Stimulated activated CD8-positive, alpha-beta memory T cell treated with anti-CD3 and anti-CD28 coated beads, Interleukin-7, amount 100 ng/mL, for 4 hours (primary cell): Measurements from ENCODE around the gene GADL1.

Source experiments
- DNase-seq, 2 donors: peaks; one replicate each; pipeline ENCODE4 v3.0.0-alpha.2; 2020; ENCODE audit warnings: low read depth in 2 of 2

Gene GADL1

GRCh38 chr3:30760040-30760695 lies 134.3 kb downstream of the GADL1 start:
- DNase-seq, result no peak

GRCh38 chr3:30756218-30756617 lies 138.2 kb downstream of the GADL1 start:
- no peak for DNase-seq

GRCh38 chr3:30754426-30754825 lies 140.0 kb downstream of the GADL1 start:
- DNase-seq, result no peak

- no peak for DNase-seq
Measured at GRCh38 chr3:30753766-30754165, 140.7 kb downstream of the GADL1 start.

GRCh38 chr3:30752970-30753369 lies 141.5 kb downstream of the GADL1 start:
- no peak for DNase-seq

- DNase-seq, result no peak
Measured at GRCh38 chr3:30752491-30752890, 142.0 kb downstream of the GADL1 start.

GRCh38 chr3:30751610-30752299 lies 142.7 kb downstream of the GADL1 start:
- peak; percentile 31 to 53 for DNase-seq

GRCh38 chr3:30750967-30751366 lies 143.5 kb downstream of the GADL1 start:
- DNase-seq, result no peak

- no peak for DNase-seq
Measured at GRCh38 chr3:30749230-30749629, 145.2 kb downstream of the GADL1 start.

- DNase-seq, result no peak
Measured at GRCh38 chr3:30747771-30748281, 146.6 kb downstream of the GADL1 start.

- DNase-seq, result no peak
Measured at GRCh38 chr3:30743641-30744317, 150.7 kb downstream of the GADL1 start.

GRCh38 chr3:30742796-30743619 lies 151.5 kb downstream of the GADL1 start:
- no peak for DNase-seq

- DNase-seq, result no peak
Measured at GRCh38 chr3:30741889-30742288, 152.6 kb downstream of the GADL1 start.

GRCh38 chr3:30738605-30739004 lies 155.9 kb downstream of the GADL1 start:
- DNase-seq, result no peak

GRCh38 chr3:30737743-30738499 lies 156.5 kb downstream of the GADL1 start:
- no peak for DNase-seq

GRCh38 chr3:30733696-30734095 lies 160.8 kb downstream of the GADL1 start:
- no peak for DNase-seq

- no peak for DNase-seq
Measured at GRCh38 chr3:30733209-30733608, 161.3 kb downstream of the GADL1 start.

GRCh38 chr3:30730967-30731366 lies 163.5 kb downstream of the GADL1 start:
- DNase-seq, result no peak

- DNase-seq, result no peak
Measured at GRCh38 chr3:30729936-30730335, 164.5 kb downstream of the GADL1 start.

- no peak for DNase-seq
Measured at GRCh38 chr3:30729512-30729911, 164.9 kb downstream of the GADL1 start.

- no peak for DNase-seq
Measured at GRCh38 chr3:30728143-30728542, 166.3 kb downstream of the GADL1 start.
